CD4-positive, CD25-positive, alpha-beta regulatory T cell (primary cell): Measurements from ENCODE around the gene TMUB1. TPM values are rescaled to one million over a fixed set of nuclear protein-coding genes. Genes with fewer than 3 reads are reported as not detected.

Experiments used
- ATAC-seq, 2 donors: fragments of 150-1000 bp; cut with Tn5 transposase; one replicate each; pipeline ENCODE4 v1.10.0; 2021; ENCODE audit warnings: low read depth in 2 of 2, moderate number of reproducible peaks in 2 of 2, moderate library complexity in 1 of 2
- DNase-seq, 3 donors: peaks; one replicate each; pipeline versions ENCODE4 v3.0.0 to v3.0.0-alpha.2; 2012 to 2022; ENCODE audit warnings: mixed read lengths in 1 of 3
- H3K27ac ChIP-seq: one replicate; pipeline ENCODE4 v1.7.0; 2013; ENCODE audit warnings: mild to moderate bottlenecking, low read length; ENCODE audit not compliant: insufficient read depth, poor library complexity, severe bottlenecking
- H3K27me3 ChIP-seq: one replicate; pipeline ENCODE4 v1.7.0; 2013; ENCODE audit warnings: low read length; ENCODE audit not compliant: control insufficient read depth, insufficient read depth
- H3K36me3 ChIP-seq: one replicate; pipeline ENCODE4 v1.7.0; 2013; ENCODE audit warnings: mild to moderate bottlenecking, low read length, moderate library complexity; ENCODE audit not compliant: control insufficient read depth, insufficient read depth
- H3K4me1 ChIP-seq: 2 replicates; pipeline ENCODE4 v1.7.0; 2013; ENCODE audit warnings: mild to moderate bottlenecking, low read length; ENCODE audit not compliant: insufficient read depth, control insufficient read depth, poor library complexity, severe bottlenecking
- H3K4me3 ChIP-seq: one replicate; pipeline ENCODE4 v1.7.0; 2013; ENCODE audit warnings: low read depth, mild to moderate bottlenecking, low read length, moderate library complexity
- H3K9me3 ChIP-seq, 2 experiments: 1 replicate in 1 of 2; 2 replicates in 1 of 2; pipeline ENCODE4 v1.7.0; 2013; ENCODE audit warnings: low read length in 2 of 2, mild to moderate bottlenecking in 1 of 2, moderate library complexity in 1 of 2; ENCODE audit not compliant: control insufficient read depth in 2 of 2
- H3K27ac Mint-ChIP-seq, 3 donors: one replicate each; pipeline ENCODE4 v1.8.0; 2020 to 2022; ENCODE audit warnings: mild to moderate bottlenecking in 3 of 3, mixed read lengths in 3 of 3, moderate library complexity in 2 of 3
- H3K27me3 Mint-ChIP-seq: one replicate; pipeline ENCODE4 v1.8.0; 2022; ENCODE audit warnings: mild to moderate bottlenecking, mixed read lengths
- H3K36me3 Mint-ChIP-seq: one replicate; pipeline ENCODE4 v1.8.0; 2020; ENCODE audit warnings: mixed read lengths
- H3K4me1 Mint-ChIP-seq, 4 donors: one replicate each; pipeline ENCODE4 v1.8.0; 2020 to 2022; ENCODE audit warnings: mixed read lengths in 4 of 4, mild to moderate bottlenecking in 1 of 4
- H3K4me3 Mint-ChIP-seq, 4 donors: one replicate each; pipeline ENCODE4 v1.8.0; 2020 to 2022; ENCODE audit warnings: mild to moderate bottlenecking in 4 of 4, mixed read lengths in 4 of 4, moderate library complexity in 3 of 4
- H3K9me3 Mint-ChIP-seq, 7 donors: one replicate each; pipeline ENCODE4 v1.8.0; 2020 to 2022; ENCODE audit warnings: mixed read lengths in 7 of 7, mild to moderate bottlenecking in 3 of 7, moderate library complexity in 2 of 7
- polyA plus RNA-seq, 4 donors: library from polyadenylated mRNA; unstranded; fragments of 300-500 nt; fragmentation: Illumina TruSeq; gene quantifications; one replicate each; pipeline ENCODE4 v1.2.3, GENCODE V29; 2021
- total RNA-seq: library from RNA; stranded (reverse); gene quantifications from one replicate; pipeline ENCODE4 v1.2.3, GENCODE V29; 2022

TMUB1 gene
- total and polyA plus RNA-seq, 5 donors from 2014 or later, result 41.1 to 54.6 (median 51.3) TPM

DNA sequence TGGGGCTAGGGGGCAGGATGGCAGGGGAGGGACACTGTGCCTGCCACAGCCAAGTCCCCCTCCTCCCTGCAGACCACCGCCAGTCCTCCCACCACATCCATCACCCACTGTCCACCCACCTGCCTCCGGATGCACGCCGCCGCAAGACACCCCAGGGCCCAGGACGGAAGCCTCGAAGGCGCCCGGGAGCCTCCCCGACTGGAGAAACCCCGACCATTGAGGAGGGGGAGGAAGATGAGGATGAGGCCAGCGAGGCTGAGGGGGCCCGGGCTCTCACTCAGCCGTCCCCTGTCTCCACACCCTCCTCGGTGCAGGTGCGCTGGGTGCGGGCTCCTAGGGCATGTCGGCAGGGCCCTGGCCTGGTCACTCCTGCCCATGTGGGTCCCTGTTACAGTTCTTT is 18.8 kb downstream of the TMUB1 start:
- H3K4me3 Mint-ChIP-seq, result no peak overlapping the region
- no peaks in the 10 kb centered on the region for H3K27me3 ChIP-seq
- peaks cover 30% of the 10 kb centered on the region for H3K36me3 ChIP-seq
- H3K27ac ChIP-seq, result no peak overlapping the region
- peaks cover 19% of the 10 kb centered on the region for H3K4me1 ChIP-seq
- DNase-seq, result no peak
- no peaks in the 10 kb centered on the region for H3K9me3 ChIP-seq
- peaks cover 0 to 20% (median 3%) of the 10 kb centered on the region in 4 donors for H3K4me1 Mint-ChIP-seq
- H3K4me3 ChIP-seq, result no peak overlapping the region
- H3K36me3 Mint-ChIP-seq, result peaks cover 11% of the 10 kb centered on the region
- ATAC-seq, result no peak
- H3K9me3 Mint-ChIP-seq, result no peaks in the 10 kb centered on the region
- no peak overlapping the region for H3K27ac Mint-ChIP-seq
- no peaks in the 10 kb centered on the region for H3K27me3 Mint-ChIP-seq

DNA sequence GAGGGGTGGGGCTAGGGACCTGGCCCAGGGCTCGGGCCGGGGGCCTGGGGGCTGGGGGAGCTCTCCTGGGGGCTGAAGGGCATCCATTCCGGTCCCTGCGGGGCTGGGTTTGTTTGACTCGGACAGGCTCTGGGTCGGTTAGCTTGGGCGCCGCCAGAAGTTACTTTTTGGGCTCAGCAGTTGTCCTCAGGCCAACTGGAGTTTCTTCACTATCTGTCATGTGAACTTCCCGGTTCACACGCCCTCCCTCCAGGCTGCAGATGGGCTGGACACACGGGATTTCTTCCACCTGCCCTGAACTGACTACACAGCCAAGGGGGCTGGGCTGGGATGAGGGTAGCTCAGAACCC is 20.1 kb downstream of the TMUB1 start:
- peaks cover 24% of the 10 kb centered on the region for H3K36me3 ChIP-seq
- peak overlapping the region in 1 of 3 donors; percentile 76 for H3K27ac Mint-ChIP-seq

DNA sequence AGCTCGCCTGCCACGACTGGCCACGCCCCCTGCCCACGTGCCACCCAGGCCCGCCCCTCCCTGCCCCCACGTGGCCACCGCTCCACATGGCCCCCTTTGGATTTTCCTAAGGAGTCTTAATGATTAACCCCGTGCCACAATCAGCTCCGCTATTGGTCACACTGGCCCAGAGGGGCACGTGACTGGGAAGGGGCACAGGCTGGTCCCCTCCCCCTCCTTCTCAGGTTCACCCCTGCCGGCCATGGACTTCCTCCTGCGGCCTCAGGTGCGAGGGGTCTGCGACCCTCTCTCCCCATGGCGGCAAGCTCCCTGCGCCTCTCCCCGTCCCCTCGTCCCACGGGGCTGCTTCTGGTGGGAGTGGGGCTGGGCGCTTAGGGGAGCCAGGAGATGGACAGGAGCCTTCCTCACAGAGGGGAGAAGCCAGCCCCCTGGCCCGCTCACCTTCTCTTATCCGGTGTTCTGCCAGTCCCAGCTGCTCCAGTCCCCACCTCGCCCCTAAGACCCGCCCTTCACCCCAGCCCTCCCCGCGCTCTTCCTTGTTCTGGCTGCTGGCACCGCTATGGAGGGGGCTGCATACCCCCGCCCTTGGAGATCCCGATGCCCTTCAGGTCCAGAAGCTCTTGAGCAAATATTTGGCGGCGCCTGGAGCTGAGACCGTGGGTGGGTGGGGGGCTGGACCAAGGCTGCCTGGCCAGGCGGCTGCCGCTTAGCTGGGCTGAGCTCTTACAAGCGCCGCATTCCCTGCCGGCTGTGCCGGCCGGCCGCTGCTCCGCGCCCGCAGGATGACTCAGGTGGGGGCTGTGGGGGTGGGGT is 20.7 kb downstream of the TMUB1 start:
- Histone ChIP-seq H3K9me3 (no peaks in the 10 kb centered on the region), H3K4me3 (no peak overlapping the region), H3K4me1 (peaks cover 31% of the 10 kb centered on the region), H3K36me3 (peaks cover 19% of the 10 kb centered on the region), H3K27ac (no peak overlapping the region), H3K27me3 (no peaks in the 10 kb centered on the region)
- H3K27me3 Mint-ChIP-seq, result no peaks in the 10 kb centered on the region
- H3K4me1 Mint-ChIP-seq, result peaks cover 0 to 33% (median 9%) of the 10 kb centered on the region in 4 donors
- no peaks in the 10 kb centered on the region for H3K9me3 Mint-ChIP-seq
- H3K4me3 Mint-ChIP-seq, result no peak overlapping the region
- DNase-seq (no peak), ATAC-seq (no peak)
- H3K27ac Mint-ChIP-seq, result no peak overlapping the region
- peaks cover 7% of the 10 kb centered on the region for H3K36me3 Mint-ChIP-seq

More for the DNA sequence above, 20.1 kb downstream of the TMUB1 start:
- H3K36me3 Mint-ChIP-seq, result peaks cover 7% of the 10 kb centered on the region
- no peaks in the 10 kb centered on the region for H3K9me3 Mint-ChIP-seq
- ATAC-seq, result no peak
- no peak for DNase-seq
- Histone ChIP-seq H3K27me3 (no peaks in the 10 kb centered on the region), H3K9me3 (no peaks in the 10 kb centered on the region), H3K4me1 (peaks cover 30% of the 10 kb centered on the region), H3K27ac (no peak overlapping the region), H3K4me3 (no peak overlapping the region)
- H3K4me1 Mint-ChIP-seq, result peaks cover 0 to 29% (median 6%) of the 10 kb centered on the region in 4 donors
- H3K27me3 Mint-ChIP-seq, result no peaks in the 10 kb centered on the region
- peak overlapping the region in 1 of 4 donors; percentile 32 for H3K4me3 Mint-ChIP-seq

DNA sequence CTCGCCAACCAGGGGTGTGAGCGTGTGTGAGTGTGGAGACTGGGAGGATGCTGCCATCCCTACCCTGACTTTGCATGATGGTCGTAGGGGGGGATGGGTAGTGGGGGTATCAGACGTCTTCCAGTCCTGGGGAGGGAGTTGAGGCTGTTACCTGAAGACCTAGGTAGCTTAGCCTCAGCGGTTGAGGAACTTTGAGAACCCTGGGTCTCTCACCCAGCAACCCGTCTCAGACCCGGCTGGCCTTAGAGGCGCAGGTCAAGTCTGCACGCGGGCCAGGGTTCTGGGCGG is 21.2 kb downstream of the TMUB1 start:
- Histone ChIP-seq H3K27me3 (no peaks in the 10 kb centered on the region), H3K4me3 (no peak overlapping the region), H3K36me3 (peaks cover 13% of the 10 kb centered on the region), H3K4me1 (peaks cover 37% of the 10 kb centered on the region), H3K27ac (no peak overlapping the region), H3K9me3 (no peaks in the 10 kb centered on the region)
- peaks cover 7% of the 10 kb centered on the region for H3K36me3 Mint-ChIP-seq
- H3K4me3 Mint-ChIP-seq, result peak overlapping the region; percentile 26 to 89 (median 54)
- no peak for ATAC-seq
- peaks cover 0 to 38% (median 12%) of the 10 kb centered on the region in 4 donors for H3K4me1 Mint-ChIP-seq
- no peaks in the 10 kb centered on the region for H3K27me3 Mint-ChIP-seq
- H3K9me3 Mint-ChIP-seq, result peaks cover 0 to under 1% (median 0%) of the 10 kb centered on the region in 7 donors
- peak overlapping the region in 1 of 3 donors; percentile 87 for H3K27ac Mint-ChIP-seq
- no peak for DNase-seq

DNA sequence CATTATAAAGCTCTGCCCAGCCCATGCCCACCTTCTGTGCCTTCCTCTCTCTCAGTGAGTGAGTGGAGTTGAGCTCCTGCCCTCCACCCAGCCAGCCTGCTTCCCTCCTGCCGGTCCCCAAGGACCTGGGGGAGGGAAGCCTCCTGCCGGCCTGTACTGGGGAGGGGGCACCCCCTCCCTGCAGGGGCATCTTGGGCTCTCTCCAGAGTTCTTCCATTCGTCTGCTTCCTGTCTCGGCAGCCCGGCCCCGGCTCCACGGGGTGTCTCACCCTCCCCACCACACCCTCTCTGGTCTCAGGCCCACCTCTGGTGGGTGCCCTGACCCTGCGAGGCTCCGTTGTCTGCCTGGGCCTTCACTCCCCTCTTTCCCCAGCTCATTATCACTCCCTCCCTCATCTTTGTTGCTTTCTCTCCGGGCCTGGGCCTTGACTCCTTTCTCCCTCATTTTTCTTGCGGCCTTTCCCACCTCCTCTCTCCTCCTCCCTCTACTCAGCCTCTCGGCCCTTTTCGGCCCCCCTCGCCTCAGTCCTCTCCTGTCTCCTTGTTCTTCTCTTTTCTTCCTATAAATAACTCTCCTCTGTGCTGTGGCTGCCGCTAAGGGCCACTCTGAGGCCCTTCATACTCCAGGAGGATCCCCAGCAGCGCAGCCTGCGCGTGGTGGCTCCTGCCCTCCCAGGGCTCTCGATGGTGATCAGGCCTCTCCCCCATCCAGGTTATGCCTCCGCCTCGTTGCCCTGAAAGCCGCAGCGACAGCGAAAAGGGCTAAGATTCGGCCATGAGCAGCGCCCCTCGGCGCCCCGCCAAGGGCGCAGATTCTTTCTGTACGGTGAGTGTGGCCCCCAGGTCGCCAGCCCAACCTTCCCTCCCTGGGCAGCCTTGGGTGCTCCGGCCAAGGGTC is 21.8 kb downstream of the TMUB1 start:
- no peak overlapping the region for H3K4me3 ChIP-seq
- H3K27ac Mint-ChIP-seq, result peak overlapping the region; percentile 87 to 93 (median 93)

DNA sequence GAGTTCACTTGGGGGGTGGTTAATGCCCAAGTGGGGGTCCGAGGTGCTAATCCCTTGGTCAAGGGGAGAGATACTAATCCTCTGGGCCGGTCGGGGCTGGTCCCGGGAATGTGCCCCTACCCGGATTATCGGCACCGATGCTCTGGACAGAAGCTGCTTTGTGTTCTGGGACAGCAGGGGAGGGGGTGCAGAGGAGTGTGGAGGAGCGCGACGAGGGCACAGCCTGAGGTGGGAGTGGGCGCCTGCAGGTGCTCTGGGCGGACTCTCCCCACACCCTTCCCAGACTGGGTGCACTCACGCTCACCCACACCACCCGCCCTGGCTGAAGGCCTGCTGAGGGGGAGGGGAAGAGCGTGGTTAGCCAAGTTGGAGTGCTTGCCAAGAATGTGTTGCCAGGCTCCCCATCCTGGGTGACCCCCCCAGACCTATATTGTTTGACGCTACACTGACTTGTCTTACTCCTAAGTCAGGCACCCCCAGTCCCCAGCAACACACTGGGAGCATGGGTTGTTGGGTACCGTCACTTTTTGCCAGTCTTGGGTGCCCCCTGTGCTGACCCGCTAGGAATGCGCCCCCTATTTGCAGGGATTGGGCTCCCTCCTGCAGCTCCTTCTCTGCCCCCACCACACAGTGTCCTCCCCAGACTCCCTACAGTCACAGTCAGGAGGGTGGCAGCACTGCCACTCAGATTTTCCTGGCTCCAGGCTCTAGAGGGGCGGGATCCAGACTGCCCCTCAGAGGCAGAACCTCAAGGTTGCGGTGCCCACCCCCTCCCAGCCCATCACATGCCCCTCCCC is 22.7 kb downstream of the TMUB1 start:
- peaks cover 0 to 49% (median 12%) of the 10 kb centered on the region in 4 donors for H3K4me1 Mint-ChIP-seq
- ATAC-seq, result no peak
- H3K27ac ChIP-seq, result peak overlapping the region; percentile 88

More for the DNA sequence above, 21.8 kb downstream of the TMUB1 start:
- H3K36me3 Mint-ChIP-seq, result peaks cover 7% of the 10 kb centered on the region
- Histone ChIP-seq H3K27ac (no peak overlapping the region), H3K4me1 (peaks cover 41% of the 10 kb centered on the region), H3K27me3 (no peaks in the 10 kb centered on the region), H3K9me3 (no peaks in the 10 kb centered on the region), H3K36me3 (peaks cover 9% of the 10 kb centered on the region)
- H3K9me3 Mint-ChIP-seq, result peaks cover 0 to 1% (median 0%) of the 10 kb centered on the region in 7 donors
- DNase-seq (no peak), ATAC-seq (no peak)
- peaks cover 0 to 44% (median 12%) of the 10 kb centered on the region in 4 donors for H3K4me1 Mint-ChIP-seq
- no peaks in the 10 kb centered on the region for H3K27me3 Mint-ChIP-seq
- peak overlapping the region; percentile 87 to 97 (median 89) for H3K4me3 Mint-ChIP-seq

DNA sequence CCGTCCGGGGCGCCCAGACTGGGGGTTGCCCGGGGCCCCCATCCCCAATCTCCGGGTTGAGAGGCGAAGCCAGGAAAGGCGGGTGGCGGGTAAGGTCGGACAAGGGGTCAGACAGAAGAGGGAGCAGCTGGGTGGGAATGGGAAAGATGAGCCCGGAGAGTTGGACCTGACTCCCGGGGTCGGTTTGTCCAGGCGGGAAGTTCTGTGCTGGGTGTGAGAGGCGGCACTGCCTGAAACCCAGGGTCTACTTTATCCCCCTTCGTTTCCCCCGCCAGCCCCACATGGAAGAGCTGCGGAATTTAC is 23.2 kb downstream of the TMUB1 start:
- peak overlapping the region; percentile 87 to 97 (median 91) for H3K4me3 Mint-ChIP-seq
- ATAC-seq, result no peak
- no peaks in the 10 kb centered on the region for H3K27me3 Mint-ChIP-seq
- H3K9me3 Mint-ChIP-seq, result peaks cover 0 to 1% (median 0%) of the 10 kb centered on the region in 7 donors
- H3K36me3 Mint-ChIP-seq, result peaks cover 3% of the 10 kb centered on the region
- DNase-seq, result no peak
- Histone ChIP-seq H3K9me3 (no peaks in the 10 kb centered on the region), H3K27ac (peak overlapping the region; percentile 88), H3K36me3 (peaks cover 5% of the 10 kb centered on the region), H3K4me1 (peaks cover 41% of the 10 kb centered on the region), H3K27me3 (no peaks in the 10 kb centered on the region), H3K4me3 (peak overlapping the region; percentile 32)
- peak overlapping the region in 2 of 3 donors; percentile 73 to 93 for H3K27ac Mint-ChIP-seq
- H3K4me1 Mint-ChIP-seq, result peaks cover 0 to 49% (median 12%) of the 10 kb centered on the region in 4 donors

More for the DNA sequence above, 22.7 kb downstream of the TMUB1 start:
- DNase-seq, result no peak
- H3K36me3 Mint-ChIP-seq, result peaks cover 7% of the 10 kb centered on the region
- H3K27me3 ChIP-seq, result no peaks in the 10 kb centered on the region
- peaks cover 41% of the 10 kb centered on the region for H3K4me1 ChIP-seq
- no peaks in the 10 kb centered on the region for H3K9me3 ChIP-seq
- H3K9me3 Mint-ChIP-seq, result peaks cover 0 to 1% (median 0%) of the 10 kb centered on the region in 7 donors
- peak overlapping the region; percentile 87 to 97 (median 91) for H3K4me3 Mint-ChIP-seq
- peak overlapping the region; percentile 20 to 93 (median 73) for H3K27ac Mint-ChIP-seq
- no peaks in the 10 kb centered on the region for H3K27me3 Mint-ChIP-seq
- peak overlapping the region; percentile 32 for H3K4me3 ChIP-seq
- H3K36me3 ChIP-seq, result peaks cover 9% of the 10 kb centered on the region
